GM19043 (cell line): Measurements from ENCODE around the gene DISC1.

ENCODE experiments used
- ATAC-seq: cut with Tn5 transposase; IDR thresholded peaks from one replicate; pipeline ENCODE4 v1.9.1; 2021; ENCODE audit warnings: low read depth; ENCODE audit not compliant: unreplicated experiment

The DISC1 gene

DNA sequence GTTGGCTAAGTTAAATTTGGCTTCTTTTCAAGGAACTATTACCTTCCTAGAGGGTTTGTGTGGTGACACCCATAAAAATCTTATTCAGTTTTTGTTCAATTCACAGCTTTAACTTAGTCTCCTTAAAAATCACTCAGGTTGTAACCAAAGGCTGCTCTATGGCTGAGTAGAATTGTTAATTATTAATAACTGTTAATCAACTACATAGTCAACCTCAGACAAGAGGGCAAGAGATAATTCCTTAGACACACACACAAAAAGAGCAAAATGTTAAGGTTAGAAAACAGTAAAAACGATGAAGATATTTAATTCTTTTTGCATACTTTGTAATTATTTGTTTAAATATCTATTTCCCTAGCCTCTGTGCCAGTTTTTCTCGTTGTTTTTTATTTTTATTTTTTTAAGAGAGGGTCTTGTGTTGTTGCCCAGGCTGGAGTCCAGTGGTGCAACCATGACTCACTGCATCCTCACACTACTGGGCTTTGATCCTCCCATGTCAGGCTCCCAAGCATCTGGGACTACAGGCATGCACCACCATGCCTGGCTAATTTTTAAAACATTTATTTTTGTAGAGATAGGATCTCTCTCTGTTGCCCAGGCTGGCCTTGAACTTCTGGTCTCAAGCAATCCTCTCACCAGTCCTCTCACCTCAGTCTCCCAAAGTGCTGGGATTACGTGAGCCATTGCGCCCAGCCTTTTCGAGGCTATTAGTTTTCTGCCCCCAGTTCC lies 215.2 kb downstream of the DISC1 start:
- ATAC-seq, result no peak

DNA sequence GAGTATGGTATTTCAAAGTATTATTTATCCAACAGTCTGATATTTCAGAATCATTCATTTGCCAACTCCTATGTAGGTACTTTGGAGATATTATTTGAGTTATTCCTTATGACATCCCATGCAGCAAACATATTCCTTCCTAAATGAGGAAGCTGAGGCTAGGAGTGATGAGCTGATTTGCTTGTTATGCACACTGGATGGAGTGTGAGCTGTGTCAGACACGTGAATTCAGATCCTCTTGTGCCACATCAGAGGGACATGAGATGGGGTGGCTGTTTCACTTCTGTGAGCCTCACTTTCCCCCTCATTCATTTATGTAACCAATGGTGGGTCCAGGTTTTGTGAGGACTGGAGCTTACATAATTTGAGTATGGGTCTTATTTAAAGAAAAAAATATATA lies 215.9 kb downstream of the DISC1 start:
- no peak for ATAC-seq

DNA sequence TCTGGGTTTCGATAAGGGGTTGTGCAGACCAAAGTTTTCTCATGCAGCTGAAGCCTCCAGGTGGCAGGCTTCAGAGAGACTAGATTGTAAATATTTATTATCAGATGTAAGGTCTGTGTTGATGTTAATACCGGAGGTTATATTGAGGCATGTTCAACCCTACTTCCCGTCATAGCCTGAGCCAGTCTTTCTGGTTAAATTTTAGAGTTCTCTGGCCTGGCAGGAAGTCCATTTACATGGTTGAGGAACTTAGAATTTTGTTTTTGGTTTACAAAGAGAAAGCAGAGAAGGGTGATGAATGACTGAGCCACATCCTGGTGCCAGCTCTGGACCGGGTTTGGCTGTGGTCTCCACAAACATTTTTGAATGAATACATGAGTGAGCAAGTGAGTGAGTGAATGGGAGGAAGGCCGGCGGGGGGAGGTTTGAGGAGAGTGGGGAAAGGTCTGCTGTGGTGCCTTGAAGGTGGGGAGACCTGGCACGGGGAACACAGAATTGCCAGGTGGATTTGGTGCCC lies 218.5 kb downstream of the DISC1 start:
- no peak for ATAC-seq

DNA sequence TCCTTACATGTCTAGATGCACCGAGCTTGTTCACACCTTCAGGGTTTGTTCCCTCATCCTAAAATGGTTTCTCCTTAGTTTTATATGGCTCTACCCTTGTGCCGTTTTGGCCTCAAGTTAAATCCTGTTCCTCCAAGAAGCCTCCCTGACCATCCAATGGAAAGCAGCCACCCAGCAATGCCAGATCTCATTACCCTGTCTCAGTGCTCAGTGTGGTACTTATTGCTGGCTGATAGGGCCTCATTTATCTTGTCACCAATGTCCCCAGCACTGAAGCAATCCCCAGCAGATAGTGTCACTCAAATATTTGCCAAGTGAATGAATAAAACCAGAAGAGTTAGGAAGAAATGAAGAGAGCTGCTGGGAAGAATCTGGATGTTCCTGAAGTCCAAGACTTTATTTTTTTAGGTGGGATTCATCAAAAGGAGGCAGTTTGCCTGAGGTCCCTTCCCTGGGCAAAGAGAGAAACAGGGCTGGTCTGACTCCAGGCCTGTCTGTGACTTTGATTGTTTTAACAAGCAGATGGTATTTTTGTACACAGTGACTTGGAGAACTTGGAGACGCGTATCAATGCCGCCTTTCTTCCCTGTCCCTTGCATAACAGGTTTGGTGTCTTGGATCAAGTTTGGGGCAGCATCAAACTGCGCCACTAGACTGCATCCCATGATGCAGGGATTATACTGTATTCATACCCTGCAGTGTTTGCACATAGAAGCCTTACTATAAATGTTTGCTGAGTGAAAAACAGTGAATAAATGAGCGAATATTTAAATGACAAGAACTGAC lies 221.2 kb downstream of the DISC1 start:
- no peak for ATAC-seq

DNA sequence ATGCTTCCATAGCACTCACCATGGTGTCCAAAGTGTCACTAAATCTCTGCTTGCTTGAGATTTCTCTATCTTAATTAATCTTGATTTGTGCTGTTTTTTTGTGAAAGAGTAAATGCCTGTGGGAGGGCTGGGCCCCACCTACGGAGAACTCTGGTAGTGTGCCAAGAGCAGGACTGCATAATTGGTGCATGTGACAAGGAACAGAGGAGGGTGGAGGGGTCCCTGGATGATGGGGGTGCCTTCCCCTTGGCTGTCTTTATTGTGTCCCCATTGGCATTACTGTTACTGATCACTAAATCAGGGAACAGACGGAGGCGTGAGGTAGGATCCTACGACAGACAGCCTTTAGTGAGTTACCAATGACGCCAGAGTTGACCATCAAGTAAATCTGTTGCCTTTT lies 223.4 kb downstream of the DISC1 start:
- ATAC-seq, result no peak

DNA sequence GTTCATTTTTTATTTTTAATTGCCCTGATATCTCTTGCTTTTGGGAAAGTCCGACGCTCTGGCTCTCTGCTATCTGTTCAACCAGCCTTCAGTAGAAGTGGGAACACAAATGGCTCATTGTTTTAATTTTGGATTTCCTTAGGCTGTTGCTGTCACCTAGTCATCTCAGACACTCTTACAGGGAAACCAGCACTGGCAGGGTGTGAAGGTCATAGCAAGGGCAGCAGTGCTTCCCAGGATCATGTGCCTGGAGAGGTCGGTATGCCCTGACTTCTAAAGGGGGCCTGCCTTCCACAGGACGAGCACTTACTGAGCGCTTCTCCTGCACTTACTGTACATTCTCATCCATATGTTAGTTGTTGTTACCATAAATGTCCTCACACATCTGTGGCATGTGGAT lies 224.2 kb downstream of the DISC1 start:
- ATAC-seq, result no peak

DNA sequence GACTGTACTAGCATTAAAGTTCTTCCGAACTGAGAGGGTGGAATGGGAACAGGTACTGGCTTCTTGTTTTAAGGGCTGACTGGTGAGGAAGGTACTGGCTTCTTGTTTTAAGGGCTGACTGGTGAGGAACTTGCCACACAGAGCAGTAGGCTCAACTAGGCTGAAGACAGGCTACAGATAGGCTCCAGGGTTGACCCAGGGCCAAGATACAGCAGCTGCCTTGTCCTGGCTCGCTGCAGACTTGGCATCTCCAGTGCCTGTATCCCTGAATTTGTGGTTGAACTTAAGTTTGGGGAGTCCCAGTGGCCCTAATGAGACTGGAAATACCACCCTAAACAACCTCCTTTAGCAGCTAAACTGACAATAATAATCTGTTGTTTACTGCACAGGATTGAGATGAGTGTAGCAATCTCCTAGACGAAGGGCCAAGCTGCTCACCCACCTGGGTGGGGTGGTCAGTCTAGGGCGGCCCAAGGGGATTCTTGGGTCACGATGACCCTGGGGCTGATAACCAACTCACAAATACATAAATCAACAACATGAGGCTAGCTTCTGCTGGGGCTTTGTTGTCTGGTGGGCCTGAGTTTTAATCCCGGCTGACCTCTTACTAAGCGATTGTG lies 227.1 kb downstream of the DISC1 start:
- ATAC-seq, result no peak

DNA sequence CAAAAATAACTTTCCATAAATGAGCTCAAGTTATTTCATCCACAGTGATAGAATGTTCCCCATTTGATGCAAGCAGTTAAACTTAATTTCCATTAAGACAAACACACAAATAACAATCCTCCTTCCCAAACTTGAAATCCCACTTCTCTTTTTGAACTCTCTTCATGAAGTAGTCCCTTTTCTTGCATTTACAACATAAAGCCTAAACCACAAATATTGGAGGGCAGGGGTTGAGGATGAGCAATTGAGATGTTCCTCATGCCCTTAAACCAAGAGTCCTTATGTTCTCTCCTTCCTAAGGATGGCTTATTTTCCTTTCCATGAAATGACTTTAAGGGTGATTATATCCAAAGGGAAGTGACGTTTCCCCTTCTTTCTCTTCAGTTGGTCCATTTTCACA lies 228.8 kb downstream of the DISC1 start:
- no peak for ATAC-seq

DNA sequence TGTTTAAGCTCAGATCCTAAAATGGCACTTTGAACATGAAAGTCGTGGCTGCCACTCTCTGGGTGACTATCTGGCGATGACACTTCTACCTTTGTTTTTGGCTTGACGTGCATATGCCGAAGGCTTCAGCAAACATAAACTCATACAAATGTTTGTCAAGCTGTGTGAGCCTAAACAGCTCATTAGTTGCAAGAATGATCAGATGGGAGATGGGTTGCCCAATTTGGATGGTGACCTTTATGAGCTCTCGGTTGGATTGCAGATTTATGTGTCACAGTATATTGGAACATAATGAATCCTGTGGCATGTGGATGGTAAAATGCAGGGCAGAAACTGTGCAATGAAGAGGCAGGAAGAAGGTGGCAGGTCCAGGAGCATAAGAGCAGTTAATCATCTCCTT lies 229.3 kb downstream of the DISC1 start:
- ATAC-seq, result no peak

DNA sequence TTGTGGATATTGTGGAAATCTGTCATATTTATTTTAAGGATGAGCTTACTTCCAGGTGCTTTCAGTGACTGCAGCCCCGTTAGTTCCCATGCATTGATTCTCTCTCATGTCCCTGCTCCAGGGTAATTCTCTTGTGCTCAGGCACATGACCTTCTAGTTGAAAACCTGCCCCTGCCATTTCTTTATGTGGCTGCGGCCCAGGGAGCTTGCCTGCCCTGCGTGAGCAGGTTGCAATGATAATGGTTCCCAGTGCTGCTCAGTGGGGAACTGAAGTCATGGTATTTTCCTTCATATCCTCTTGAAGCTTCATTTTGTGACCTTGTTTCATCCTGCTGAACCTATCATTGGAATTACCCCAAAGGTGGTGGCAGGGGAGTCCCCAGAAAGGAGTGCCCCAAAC lies 229.8 kb downstream of the DISC1 start:
- ATAC-seq, result no peak

DNA sequence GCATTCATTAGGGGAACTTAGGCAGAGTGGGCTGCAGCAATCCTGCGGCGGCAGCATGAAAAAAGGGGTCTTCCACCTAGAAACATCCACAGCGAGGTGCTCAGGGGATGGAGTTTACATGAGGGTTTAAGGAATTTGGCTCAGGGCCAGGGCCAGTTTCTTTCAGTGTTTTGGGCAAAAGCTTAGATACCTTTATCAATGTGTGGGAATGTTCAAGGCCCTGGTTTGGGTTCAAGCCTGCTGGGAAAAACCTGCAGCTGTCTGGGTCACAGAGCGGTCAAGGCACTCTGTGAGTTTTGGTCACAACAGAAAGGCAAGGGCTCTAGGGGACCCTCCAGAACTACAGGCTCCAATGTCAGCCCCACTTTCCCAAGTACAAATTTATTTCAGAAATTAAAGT lies 230.3 kb downstream of the DISC1 start:
- no peak for ATAC-seq

DNA sequence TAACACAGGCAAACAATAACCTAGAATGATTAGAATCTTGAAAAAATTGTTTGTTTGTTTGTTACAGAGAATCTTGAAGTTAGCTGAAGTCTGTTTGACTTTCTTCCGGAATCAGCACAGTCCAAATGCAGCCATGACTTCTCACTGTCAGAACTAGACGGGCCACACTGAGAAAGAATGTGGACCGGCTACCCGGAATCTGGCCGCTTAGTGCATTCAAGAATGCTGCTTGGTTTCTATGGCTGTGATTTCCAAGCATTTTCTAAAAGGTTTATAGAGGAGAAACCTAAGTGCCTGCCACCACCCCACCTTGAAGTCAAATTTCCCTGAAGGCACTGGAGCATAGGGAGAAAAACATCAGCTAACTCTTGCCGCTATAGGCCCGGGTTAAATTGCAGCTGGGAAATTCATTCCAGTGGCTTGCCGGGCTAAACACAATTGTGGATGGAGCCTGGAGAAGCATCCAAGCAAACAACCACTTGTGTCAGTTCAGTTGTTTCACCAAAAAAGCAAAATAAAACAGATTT lies 231.1 kb downstream of the DISC1 start:
- ATAC-seq, result no peak

DNA sequence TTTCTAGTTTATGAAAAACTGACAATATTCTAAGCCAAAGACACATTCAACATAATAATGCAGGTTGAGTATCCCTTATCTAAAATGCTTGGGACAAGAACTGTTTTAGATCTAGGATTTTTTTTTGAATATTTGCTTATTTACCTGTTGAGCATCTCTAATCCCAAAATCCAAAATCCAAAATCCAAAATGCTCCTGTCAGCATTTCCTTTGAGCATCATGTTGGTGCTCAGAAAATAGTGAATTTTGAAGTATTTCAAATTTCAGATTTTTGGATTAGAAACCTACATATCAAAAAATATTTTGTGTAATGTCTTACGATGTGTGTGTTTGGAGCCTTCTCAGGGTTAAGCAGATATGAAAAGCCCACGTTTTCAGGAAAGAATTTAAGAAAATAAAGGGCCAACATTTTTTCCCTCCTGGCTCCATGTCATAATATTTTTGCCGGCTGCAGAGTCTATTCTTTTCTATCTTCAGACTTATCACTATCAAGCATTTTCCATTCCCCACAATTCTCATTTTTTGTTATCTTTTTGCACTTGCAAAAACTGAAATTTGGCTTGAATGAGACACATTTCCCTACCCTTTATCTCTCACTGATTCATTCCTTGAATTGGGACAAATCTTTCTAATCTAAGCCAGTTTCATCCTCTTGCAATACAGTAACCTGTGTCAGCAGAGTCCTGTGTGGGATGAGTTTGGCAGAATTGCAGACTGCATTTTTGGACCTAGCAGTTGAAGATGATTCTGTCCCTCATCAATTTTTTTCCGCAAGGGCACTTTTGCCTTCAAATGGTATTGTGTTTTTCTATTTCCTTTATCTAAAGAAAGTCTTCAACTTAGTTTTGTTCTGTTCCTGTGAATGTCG lies 233.9 kb downstream of the DISC1 start:
- no peak for ATAC-seq

DNA sequence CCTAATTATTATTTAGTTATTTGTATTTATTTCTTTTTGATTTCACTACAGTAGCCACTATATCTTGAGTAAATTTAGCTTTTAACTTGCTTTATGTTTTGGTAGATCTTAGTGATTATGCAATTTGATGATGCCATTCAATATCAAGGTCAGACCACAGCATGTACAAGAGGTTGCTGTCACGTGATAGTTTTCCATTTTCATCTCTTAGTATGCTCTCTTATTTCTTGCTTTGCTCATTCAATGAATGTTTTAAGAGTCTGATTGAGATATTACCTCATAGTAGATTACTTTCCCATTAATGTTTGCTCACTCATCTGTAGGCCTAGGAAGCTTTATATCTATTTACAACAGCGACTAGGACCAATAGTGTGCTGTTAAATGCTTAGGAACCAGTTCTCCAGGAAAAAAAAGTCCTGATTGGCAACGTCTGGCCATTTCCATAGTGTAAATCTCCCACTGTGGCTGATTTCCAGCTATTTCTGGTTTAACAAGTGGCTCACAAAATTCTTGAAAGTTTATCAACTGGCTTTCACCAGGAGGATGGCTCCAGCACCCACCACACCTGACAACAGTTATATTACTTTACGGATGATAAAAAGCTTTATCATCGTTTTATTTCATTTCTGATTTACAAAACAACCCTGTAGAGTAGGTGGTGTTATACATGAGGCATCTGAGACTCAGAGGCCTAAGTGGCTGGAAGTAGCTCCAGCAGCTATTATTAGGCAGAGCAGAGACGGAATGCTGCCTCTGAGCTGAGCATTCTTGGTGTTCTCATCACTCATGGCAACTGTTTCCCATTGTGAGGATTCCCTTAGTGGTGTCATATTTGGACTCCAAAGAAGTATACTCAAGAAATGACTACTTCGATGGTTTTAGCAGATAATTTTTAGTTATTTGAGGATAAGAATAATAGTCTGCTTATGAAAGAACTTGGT lies 235.2 kb downstream of the DISC1 start:
- no peak for ATAC-seq

DNA sequence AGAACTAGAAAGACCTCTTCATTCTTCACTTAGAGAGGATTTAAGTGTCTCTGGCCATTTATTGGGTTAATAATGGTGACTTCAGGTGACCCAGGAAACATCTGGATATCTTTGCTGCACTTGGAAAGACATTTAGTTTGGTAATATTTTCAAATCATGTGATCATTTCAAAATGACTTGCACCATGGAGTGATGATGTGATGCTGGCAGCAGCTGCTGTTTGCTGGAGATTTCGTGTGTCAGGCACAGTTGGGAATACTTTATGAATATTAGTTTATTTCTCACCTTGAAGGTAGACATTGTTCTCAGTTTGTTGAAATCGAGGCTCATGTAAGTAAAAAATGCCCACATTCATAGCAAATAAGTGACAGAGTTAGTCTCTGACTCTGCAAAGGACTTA lies 236.0 kb downstream of the DISC1 start:
- ATAC-seq, result no peak

DNA sequence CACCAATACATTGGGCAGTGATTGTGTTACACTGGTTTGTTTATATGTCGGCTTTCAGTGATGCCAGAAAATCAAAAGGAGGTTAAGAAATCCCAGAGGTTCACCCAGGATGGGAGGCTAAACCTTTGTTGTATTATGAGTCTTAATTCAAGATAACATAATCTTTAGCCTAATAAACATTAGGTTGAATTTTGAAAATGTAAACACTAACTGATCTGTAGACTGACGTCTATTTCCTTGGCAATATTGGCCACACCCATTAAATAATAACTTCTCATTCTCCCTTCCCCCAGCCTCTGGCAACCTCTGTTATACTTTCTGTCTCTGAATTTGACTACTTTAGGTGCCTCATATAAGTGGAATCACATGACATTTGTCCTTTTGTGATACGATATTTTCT lies 238.7 kb downstream of the DISC1 start:
- ATAC-seq, result no peak

DNA sequence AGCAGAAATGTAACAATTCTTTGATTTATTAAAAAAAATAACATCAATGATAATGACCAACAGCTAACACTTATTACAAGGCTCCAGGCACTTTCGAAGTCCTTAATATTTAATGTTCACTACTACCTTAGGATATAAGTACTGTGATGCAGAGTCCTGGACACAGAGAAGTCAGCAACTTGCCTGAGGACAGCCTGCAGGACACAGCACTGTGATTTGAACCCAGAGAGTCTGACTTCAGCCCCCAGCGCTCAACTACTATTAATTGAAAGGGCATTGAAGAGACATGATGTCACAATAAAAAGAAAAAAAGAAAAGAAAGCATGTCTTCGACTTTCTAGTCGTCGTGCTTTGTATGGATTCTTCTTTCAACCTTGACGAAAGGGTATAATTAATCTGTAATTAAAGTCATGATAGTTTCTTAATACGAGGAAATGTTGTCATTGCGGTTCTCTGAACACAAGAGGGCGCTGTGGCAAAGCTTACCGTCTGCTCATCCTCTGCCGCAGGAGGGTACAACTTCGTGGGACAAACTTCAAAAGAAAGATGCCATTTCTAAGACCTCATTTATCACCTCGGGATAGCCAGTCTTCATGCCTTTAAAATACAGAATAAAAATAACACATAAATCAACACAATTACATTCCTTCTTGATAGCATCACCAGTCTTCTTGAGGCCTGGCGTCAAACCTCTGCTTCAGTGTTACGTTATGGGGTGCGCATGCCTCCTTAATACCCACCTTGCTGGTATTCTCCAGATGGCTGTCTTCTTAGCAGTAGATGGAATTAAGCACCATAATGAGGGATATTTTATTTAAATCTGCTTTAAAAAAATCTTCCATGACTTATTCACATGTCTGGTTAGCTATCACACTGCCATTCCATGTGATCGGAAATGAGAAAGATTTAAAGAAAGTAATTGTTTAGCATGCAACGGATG lies 240.1 kb downstream of the DISC1 start:
- no peak for ATAC-seq

DNA sequence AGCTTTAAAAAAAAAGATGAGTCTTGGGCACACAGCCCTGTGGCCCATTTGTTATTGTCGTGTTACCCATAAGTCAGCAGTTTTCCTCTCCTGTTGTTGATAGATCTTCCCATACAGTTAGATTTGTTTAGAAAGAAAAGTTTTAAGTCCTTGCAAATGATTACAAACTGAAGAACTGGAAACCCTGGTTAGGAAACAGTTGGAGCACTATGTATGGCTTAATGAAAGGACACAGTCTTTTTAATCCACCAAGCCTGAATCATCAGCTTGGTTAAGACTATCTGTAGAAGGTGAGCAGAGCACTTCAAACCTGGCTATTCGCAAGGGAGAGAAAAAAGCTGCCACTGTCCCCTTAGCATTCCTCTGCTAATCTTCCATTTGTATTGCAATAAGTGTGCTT lies 241.0 kb downstream of the DISC1 start:
- ATAC-seq, result no peak
